ENCODE measurements around the gene WNT2. TPM values are rescaled to one million over a fixed set of nuclear protein-coding genes. Genes with fewer than 3 reads are reported as not detected.

Gene WNT2
- total RNA-seq, 1 experiment from 2014 or later = not detected

GRCh38 chr7:117250245-117250644 is 72.6 kb downstream of the WNT2 start:
- Histone ChIP-seq H3K27ac (ENCODE audit: low read length) (no peak overlapping the region), H3K4me2 (ENCODE audit: low read length) (no peak overlapping the region), H3K27me3 (ENCODE audit: low read length) (no peaks in the 10 kb centered on the region), H3K9ac (ENCODE audit: low read length) (no peak overlapping the region), H3K79me2 (ENCODE audit: low read length) (no peaks in the 10 kb centered on the region), H3K9me2 (replicated peaks; ENCODE audit: low read length) (no peaks in the 10 kb centered on the region), H3K36me3 (ENCODE audit: low read depth, low read length) (no peaks in the 10 kb centered on the region), H3K4me1 (ENCODE audit: insufficient read depth, low read length) (no peaks in the 10 kb centered on the region), H4K20me1 (ENCODE audit: low read length) (no peaks in the 10 kb centered on the region), H3K9me3 (ENCODE audit: low read length) (no peaks in the 10 kb centered on the region), H3K4me3 (ENCODE audit: low read length) (no peak overlapping the region), H3F3A (ENCODE audit: low read length, unreplicated experiment) (no peaks in the 10 kb centered on the region), H2AFZ (ENCODE audit: low read length) (no peak overlapping the region)
- no TSS peak for BruUV-seq (replicated peaks)
- TF ChIP-seq EZH2phosphoT487 (IDR thresholded peaks at IDR 0.05; ENCODE audit: borderline replicate concordance, low read length) (no peak), EZH2 (IDR thresholded peaks at IDR 0.05; ENCODE audit: low read length, unreplicated experiment) (no peak)
- TF ChIP-seq, protein P1, sequence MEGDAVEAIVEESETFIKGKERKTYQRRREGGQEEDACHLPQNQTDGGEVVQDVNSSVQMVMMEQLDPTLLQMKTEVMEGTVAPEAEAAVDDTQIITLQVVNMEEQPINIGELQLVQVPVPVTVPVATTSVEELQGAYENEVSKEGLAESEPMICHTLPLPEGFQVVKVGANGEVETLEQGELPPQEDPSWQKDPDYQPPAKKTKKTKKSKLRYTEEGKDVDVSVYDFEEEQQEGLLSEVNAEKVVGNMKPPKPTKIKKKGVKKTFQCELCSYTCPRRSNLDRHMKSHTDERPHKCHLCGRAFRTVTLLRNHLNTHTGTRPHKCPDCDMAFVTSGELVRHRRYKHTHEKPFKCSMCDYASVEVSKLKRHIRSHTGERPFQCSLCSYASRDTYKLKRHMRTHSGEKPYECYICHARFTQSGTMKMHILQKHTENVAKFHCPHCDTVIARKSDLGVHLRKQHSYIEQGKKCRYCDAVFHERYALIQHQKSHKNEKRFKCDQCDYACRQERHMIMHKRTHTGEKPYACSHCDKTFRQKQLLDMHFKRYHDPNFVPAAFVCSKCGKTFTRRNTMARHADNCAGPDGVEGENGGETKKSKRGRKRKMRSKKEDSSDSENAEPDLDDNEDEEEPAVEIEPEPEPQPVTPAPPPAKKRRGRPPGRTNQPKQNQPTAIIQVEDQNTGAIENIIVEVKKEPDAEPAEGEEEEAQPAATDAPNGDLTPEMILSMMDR (conservative IDR thresholded peaks at IDR 0.05; ENCODE audit: low read depth, low read length) = no peak
- intact Hi-C loops (cut with micrococcal nuclease) = no loop called here
- no peak for DNase-seq
- POLR2A ChIA-PET (ENCODE audit: unreplicated experiment) = interaction anchor here (0.6 kb wide), 1 partner anchor 151 kb away, joined by 3 read pairs; no protein-coding TSS in a partner anchor
- no peak for ATAC-seq
- CTCF ChIA-PET = no interaction called here

DNA sequence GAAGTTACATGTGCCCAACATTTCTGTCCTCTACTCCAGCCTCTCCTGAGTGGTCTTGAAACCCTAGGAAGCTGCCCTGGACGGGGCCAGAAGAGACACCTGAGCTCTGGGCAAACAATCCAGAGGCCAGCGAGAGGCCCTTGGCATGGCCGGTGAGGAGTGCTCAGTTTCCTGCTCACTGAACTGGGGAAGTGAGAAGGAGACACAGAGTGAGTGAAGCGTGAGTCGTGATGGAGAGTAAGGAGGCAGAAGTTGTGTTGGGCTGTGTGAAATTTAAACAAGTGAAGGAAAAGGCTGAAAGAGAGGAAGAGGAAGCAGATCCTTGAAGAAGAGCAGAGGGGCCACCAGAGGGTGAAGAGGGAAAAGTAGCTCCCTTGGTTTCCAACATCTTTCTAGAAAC is 73.2 kb downstream of the WNT2 start:
- DNase-seq = no peak
- Histone ChIP-seq H3K4me3 (ENCODE audit: low read length) (no peak overlapping the region), H3K27ac (ENCODE audit: low read length) (no peak overlapping the region), H3K4me1 (ENCODE audit: insufficient read depth, low read length) (no peaks in the 10 kb centered on the region), H2AFZ (ENCODE audit: low read length) (no peak overlapping the region), H3K36me3 (ENCODE audit: low read depth, low read length) (no peaks in the 10 kb centered on the region), H3K27me3 (ENCODE audit: low read length) (no peaks in the 10 kb centered on the region), H3K9me3 (ENCODE audit: low read length) (no peaks in the 10 kb centered on the region), H4K20me1 (ENCODE audit: low read length) (no peaks in the 10 kb centered on the region), H3K79me2 (ENCODE audit: low read length) (no peaks in the 10 kb centered on the region), H3K9ac (ENCODE audit: low read length) (no peak overlapping the region), H3F3A (ENCODE audit: low read length, unreplicated experiment) (no peaks in the 10 kb centered on the region), H3K4me2 (ENCODE audit: low read length) (no peak overlapping the region), H3K9me2 (replicated peaks; ENCODE audit: low read length) (no peaks in the 10 kb centered on the region)
- no peak for ATAC-seq
- intact Hi-C loops (cut with micrococcal nuclease) = no loop called here
- ChIA-PET CTCF (no interaction called here), POLR2A (ENCODE audit: unreplicated experiment) (no interaction called here)
- BruUV-seq (replicated peaks) = no TSS peak
- TF ChIP-seq, protein P1 (conservative IDR thresholded peaks at IDR 0.05; ENCODE audit: low read depth, low read length) = no peak
- TF ChIP-seq EZH2phosphoT487 (IDR thresholded peaks at IDR 0.05; ENCODE audit: borderline replicate concordance, low read length) = no peak
- no peak for TF ChIP-seq EZH2 (IDR thresholded peaks at IDR 0.05; ENCODE audit: low read length, unreplicated experiment)

GRCh38 chr7:117248829-117249228 is 74.0 kb downstream of the WNT2 start:
- no peaks in the 10 kb centered on the region for H3K36me3 ChIP-seq (ENCODE audit: low read depth, low read length)
- no peaks in the 10 kb centered on the region for H4K20me1 ChIP-seq (ENCODE audit: low read length)
- H3K4me3 ChIP-seq (ENCODE audit: low read length) = no peak overlapping the region
- no peak overlapping the region for H3K9ac ChIP-seq (ENCODE audit: low read length)
- no peaks in the 10 kb centered on the region for H3F3A ChIP-seq (ENCODE audit: low read length, unreplicated experiment)
- H2AFZ ChIP-seq (ENCODE audit: low read length) = no peak overlapping the region
- intact Hi-C loops (cut with micrococcal nuclease) = no loop called here
- H3K27me3 ChIP-seq (ENCODE audit: low read length) = no peaks in the 10 kb centered on the region
- BruUV-seq (replicated peaks) = no TSS peak
- POLR2A ChIA-PET (ENCODE audit: unreplicated experiment) = no interaction called here
- ATAC-seq = no peak
- no peaks in the 10 kb centered on the region for H3K9me2 ChIP-seq (replicated peaks; ENCODE audit: low read length)
- no peak for TF ChIP-seq EZH2 (IDR thresholded peaks at IDR 0.05; ENCODE audit: low read length, unreplicated experiment)
- TF ChIP-seq, protein P1 (conservative IDR thresholded peaks at IDR 0.05; ENCODE audit: low read depth, low read length) = no peak
- no peaks in the 10 kb centered on the region for H3K9me3 ChIP-seq (ENCODE audit: low read length)
- H3K4me1 ChIP-seq (ENCODE audit: insufficient read depth, low read length) = no peaks in the 10 kb centered on the region
- no peak overlapping the region for H3K27ac ChIP-seq (ENCODE audit: low read length)
- no peaks in the 10 kb centered on the region for H3K79me2 ChIP-seq (ENCODE audit: low read length)
- no peak overlapping the region for H3K4me2 ChIP-seq (ENCODE audit: low read length)
- no peak for DNase-seq
- CTCF ChIA-PET = no interaction called here
